B cell (primary cell): ENCODE data around the gene INSC.

ENCODE experiments used
- CTCF ChIP-seq: fragments of 200-600 bp; IDR thresholded peaks from one replicate; pipeline ENCODE4 v1.8.0; 2022; ENCODE audit warnings: antibody characterized with exemption, mild to moderate bottlenecking
- EZH2 ChIP-seq: IDR thresholded peaks from 2 replicates; pipeline ENCODE4 v1.6.1; 2012; ENCODE audit warnings: borderline replicate concordance, low read depth, mild to moderate bottlenecking, moderate library complexity, low read length; ENCODE audit not compliant: insufficient read depth, poor library complexity, severe bottlenecking

- no peak for TF ChIP-seq CTCF
- TF ChIP-seq EZH2: no peak
These were observed 113.7 kb downstream of the INSC start for GRCh38 chr11:15228331-15228849.
